Middle frontal gyrus (tissue), 1 donor: ENCODE measurements around the gene CDHR5.

Experiments
- DNase-seq: peaks from one replicate; pipeline ENCODE4 v3.0.0-alpha.2; 2015; ENCODE audit warnings: low spot score; ENCODE audit errors: extremely low spot score

CDHR5 gene

DNA sequence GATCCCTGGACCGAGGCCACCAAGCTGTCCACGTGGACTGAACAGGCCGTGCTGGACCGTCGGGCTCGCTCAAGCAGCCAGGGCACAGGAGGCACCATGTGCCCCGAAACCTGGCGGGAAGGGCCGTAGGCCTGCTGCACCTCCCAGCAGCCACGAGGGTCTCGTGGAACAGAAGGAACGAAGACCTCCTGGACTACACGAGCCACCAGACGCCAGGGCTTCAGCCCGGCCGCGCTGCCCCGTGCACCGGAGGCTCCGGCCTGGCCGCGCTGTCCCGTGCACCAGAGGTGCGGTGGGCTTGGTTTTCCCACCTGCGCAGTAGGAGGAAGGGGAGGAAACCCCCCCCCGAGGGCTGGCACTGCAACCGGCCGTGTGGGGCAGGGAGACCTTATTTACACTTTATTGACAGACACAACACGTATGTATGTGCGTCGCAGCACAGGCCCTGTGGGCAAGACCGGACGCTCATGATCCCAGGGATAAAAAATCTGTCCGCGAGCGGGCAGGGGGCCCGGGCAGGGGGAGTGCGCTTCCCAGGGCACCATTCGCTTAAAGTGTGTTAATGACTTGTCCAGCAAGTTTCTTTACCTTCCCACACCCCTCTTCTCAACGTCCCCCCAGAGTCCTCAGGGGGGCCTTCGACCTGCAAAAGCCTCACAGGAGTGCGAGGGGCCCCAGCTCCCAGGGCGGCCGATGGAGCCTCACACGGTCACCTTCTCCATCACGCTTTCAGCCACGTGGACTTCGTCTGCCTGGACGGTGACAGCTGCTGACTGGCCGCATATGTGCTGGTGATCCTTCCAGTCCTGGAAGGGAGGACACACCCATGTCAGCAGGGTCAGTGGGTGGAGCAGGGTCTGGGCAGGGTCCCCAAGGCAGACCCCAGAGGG is 19.3 kb upstream of the CDHR5 start:
- no peak for DNase-seq

DNA sequence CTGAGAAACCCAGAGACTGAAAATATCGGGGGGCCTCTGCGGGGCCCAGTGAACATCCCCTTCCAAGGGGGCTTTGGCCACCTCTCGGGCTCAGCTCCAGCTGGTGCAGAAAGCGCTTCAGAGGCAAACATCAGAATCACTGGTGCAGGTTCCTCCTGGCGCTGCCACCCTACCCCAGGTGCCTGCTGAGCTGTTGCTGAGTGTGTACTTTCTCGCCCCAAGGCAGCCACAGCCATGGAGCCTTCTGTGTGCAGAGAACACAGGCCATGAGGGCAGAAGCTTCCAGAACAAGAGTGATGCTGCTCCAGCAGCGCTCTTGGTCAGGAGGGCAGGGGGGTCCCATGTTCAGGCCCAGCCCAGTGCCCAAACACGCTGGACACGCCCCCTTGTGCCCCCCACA is 18.6 kb upstream of the CDHR5 start:
- DNase-seq = no peak

DNA sequence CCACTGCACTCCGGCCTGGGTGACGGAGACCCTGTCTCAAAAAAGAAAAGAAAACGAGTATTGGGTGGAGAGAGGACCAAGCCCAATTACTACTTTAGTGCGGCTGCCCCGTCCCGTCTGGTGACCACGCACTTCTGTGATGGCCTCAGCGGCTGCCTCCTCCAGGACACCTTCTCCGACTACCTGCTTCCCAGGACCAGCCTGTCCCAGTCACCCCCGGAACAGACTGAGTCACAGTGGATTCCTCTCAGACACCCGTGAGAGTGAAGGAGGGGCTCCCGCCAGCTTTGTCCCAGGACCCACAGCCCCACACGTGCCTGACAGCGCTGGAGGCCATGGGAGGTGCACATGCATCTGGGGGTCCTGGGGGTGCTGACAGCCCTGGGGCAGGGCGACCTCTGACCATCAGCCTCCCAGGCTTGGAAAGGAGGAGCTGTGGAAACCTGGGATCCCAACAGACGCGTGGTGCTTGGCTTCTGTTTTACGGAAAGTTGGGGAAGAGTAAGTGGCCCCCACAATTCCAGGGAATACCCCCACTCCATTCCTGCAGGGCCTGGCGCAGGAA is 17.1 kb upstream of the CDHR5 start:
- DNase-seq = no peak

DNA sequence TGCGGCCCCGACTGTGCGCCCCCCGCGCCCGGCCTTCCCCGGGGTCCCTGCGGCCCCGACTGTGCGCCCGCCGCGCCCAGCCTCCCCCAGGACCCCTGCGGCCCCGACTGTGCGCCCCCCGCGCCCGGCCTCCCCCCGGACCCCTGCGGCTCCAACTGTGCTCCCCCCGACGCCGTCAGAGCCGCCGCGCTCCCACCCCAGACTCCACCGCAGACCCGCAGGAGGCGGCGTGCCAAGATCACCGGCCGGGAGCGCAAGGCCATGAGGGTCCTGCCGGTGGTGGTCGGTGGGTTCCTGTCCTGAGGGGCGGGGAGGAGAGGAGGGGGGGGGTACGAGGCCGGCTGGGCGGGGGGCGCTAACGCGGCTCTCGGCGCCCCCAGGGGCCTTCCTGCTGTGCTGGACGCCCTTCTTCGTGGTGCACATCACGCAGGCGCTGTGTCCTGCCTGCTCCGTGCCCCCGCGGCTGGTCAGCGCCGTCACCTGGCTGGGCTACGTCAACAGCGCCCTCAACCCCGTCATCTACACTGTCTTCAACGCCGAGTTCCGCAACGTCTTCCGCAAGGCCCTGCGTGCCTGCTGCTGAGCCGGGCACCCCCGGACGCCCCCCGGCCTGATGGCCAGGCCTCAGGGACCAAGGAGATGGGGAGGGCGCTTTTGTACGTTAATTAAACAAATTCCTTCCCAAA is 15.4 kb upstream of the CDHR5 start:
- DNase-seq = no peak

DNA sequence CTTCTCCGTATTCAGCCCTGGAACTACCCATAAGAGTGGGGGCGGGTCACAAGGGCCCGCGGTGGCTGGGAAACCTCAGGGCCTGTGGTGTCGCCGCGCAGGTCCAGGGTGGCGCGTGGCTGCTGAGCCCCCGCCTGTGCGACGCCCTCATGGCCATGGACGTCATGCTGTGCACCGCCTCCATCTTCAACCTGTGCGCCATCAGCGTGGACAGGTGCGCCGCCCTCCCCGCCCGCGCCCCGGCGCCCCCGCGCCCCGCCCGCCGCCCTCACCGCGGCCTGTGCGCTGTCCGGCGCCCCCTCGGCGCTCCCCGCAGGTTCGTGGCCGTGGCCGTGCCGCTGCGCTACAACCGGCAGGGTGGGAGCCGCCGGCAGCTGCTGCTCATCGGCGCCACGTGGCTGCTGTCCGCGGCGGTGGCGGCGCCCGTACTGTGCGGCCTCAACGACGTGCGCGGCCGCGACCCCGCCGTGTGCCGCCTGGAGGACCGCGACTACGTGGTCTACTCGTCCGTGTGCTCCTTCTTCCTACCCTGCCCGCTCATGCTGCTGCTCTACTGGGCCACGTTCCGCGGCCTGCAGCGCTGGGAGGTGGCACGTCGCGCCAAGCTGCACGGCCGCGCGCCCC is 14.7 kb upstream of the CDHR5 start:
- no peak for DNase-seq

GRCh38 chr11:638631-639331 is 14.0 kb upstream of the CDHR5 start:
- no peak for DNase-seq

DNA sequence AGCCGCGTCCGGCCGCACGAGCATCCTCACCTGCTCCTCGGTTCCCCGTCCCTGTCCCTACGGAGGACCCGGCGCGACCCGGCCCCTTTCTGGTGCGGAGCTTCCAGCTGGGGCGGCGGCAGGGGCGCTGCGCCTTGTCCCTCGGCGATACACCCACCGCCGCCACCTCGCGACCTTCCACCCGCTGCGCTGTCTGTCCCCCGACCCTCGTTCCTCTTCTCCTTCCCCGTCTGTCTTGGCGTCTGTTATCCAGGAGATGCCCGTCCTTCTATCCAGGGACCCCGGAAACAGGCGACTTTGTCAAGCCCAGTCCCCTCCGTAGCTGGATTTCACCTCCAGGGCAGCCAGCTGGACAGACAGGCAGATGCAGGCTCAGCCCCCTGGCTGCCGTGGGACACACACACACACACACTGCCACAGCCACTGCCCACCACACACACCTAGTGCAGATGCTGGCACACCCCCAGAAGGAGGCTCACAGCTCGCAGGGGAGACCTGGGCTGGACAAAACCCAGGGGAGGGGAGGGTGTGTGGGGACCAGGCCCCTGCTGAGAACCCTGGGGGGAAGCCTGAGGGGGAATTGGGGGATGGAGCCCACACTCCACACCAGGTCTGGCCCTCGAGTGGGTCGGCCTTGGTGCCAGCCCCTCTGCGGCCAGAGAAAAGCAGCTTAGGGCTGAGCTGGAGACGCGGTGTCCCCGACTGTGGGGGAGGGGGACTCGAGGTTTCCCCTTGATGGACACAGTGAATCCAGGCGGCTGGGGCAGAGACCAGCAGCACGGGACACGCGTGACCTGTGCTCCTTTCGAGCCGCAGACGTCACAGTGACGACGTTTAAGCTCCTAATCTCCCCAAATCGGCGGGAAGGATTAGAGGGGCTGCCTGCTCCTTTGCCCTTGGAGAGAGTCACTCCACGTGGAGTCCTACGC is 13.1 kb upstream of the CDHR5 start:
- no peak for DNase-seq

DNA sequence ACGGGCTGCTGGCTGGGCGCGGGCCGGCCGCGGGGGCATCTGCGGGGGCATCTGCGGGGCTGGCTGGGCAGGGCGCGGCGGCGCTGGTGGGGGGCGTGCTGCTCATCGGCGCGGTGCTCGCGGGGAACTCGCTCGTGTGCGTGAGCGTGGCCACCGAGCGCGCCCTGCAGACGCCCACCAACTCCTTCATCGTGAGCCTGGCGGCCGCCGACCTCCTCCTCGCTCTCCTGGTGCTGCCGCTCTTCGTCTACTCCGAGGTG is 12.5 kb upstream of the CDHR5 start:
- DNase-seq = no peak

DNA sequence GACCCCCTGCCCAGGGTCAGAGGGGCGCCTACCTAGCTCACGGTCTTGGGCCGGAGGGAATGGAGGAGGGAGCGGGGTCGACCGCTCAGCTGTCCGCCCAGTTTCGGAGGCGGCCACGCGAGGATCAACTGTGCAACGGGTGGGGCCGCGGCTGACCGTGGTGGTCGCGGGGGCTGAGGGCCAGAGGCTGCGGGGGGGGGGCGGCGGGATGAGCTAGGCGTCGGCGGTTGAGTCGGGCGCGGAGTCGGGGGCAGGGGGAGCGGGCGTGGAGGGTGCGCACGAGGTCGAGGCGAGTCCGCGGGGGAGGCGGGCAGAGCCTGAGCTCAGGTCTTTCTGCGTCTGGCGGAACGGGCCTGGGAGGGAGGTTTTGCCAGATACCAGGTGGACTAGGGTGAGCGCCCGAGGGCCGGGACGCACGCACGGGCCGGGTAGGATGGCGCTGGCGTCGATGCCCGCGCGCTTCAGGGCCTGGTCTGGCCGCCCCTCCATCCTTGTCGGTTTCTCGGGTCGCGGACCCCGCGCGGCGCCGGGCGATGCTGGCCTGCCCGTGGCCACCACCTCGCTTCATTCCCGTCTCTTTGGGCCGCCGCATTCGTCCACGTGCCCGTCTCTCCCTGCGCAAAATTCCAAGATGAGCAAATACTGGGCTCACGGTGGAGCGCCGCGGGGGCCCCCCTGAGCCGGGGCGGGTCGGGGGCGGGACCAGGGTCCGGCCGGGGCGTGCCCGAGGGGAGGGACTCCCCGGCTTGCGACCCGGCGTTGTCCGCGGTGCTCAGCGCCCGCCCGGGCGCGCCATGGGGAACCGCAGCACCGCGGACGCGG is 12.0 kb upstream of the CDHR5 start, which contains the start of gene DRD4:
Gene DRD4 (plus strand): TSS at position 759 of the 822 bp plus-strand sequence. CDS start 36 bp downstream, at position 795.
- DNase-seq = no peak

GRCh38 chr11:635945-636510 is 11.3 kb upstream of the CDHR5 start:
- no peak for DNase-seq

DNA sequence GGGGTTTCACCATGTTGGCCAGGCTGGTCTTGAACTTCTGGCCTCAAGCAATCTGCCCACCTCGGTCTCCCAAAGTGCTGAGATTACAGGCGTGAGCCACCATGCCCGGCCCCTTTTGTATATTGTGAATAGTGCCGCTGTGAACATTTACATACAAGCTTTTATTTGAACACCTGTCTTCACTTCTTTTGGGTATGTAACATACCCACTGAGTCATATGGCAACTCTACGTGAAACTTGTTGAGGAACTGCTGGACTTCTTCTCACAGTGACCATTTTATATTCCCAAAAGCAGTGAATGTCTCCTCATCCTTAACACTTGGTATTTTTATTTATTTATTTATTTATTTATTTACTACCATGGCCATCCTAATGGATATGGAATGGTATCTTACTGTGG is 6.1 kb upstream of the CDHR5 start:
- DNase-seq = no peak

GRCh38 chr11:629237-629583 is 4.5 kb upstream of the CDHR5 start:
- DNase-seq = no peak

GRCh38 chr11:628056-628455 is 3.3 kb upstream of the CDHR5 start:
- no peak for DNase-seq

DNA sequence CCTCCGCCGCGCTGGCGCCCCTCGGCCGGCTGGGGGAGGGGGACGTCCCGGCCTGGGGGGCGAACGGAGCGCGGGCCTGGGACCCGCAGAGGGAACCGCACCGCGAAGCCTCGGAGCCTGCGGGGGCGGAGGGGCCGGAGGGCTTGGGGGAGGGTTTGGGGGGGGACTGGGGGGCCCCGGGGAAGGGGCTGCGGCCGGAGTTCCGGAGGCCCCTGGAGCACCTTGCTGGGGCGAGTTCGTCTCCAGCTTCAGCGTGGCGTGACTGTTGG is 2.5 kb upstream of the CDHR5 start:
- DNase-seq = no peak

- no peak for DNase-seq
These were observed 1.9 kb upstream of the CDHR5 start, which contains the start of gene SCT for GRCh38 chr11:626475-627307. Gene SCT (minus strand): TSS chr11:627181. CDS start chr11:627143, 38 bp downstream.

- DNase-seq = no peak
These were observed 997 bp upstream of the CDHR5 start for GRCh38 chr11:625636-626268.

DNA sequence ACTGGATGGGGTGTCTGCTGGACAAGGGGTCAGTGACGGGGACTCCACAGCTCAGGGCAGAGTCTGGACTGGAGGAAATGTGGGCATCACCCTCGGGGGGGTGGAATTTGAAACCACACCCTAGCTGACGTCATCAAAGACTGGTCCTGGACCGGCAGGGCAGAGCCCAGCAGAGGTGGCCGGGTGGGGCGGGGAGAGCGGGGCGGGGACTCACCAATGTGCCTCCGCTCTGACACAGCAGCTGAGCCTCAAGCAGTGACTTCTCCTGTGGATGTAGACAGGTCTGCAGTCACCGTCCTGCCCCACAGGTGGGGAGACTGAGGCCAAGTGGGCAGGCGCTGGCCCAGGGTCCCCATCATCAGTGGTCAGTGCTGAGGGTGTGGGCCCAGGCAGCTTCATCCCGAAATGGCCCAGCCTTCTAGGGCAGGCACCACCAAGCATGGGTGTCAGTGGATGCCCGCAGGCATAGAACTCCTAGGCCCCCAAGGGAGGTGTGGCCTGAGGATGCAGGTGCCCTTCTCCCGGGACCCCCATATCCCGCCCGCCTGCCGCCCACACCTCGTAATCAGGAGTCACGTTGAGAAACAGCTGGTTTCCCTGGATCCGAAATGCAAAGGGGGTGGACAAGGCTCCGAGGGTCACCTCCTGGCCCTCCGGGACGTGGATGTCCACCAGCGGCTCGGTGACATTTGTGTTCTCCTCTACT is 603 bp downstream of the CDHR5 start:
- DNase-seq = no peak
